ENCODE measurements around the gene ZC3H14.

ZC3H14 gene

DNA sequence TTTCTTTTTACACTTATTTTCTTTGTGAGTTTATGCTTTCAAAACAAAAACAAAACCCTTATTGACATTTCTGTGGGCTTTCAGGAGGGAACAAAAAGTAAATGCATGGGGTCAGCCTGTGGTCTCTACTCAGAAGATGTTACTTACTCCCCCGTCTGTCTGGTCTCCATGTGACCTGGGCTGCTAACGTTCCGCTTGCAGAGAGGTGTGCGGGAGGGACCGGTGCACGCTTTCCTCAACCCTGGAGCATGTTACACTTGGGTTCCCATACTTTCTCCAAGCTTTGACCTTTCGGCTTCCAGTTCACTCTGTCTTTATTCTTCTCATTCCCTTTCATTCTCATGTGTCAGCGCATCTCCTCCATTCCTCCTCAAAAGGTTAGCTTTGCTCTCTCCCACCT is 36.5 kb downstream of the ZC3H14 start:
- Histone ChIP-seq H4K20me1 (ENCODE audit: insufficient read depth, low read length) (no peaks in the 10 kb centered on the region), H3K4me3 (ENCODE audit: low read depth in 1 of 2, low read length in 2 of 2) (no peak overlapping the region), H3K9me3 (ENCODE audit: insufficient read depth, low read length, severe bottlenecking) (no peaks in the 10 kb centered on the region), H3K4me2 (ENCODE audit: insufficient read depth, low read length) (no peak overlapping the region), H3K79me2 (ENCODE audit: insufficient read depth, low read length) (no peaks in the 10 kb centered on the region), H3K9ac (ENCODE audit: low read depth, low read length) (no peak overlapping the region), H3K4me1 (ENCODE audit: insufficient read depth, low read length) (no peaks in the 10 kb centered on the region), H3K36me3 (ENCODE audit: insufficient read depth, low read length) (peaks cover 97% of the 10 kb centered on the region), H3K27me3 (ENCODE audit: insufficient read depth, low read length, poor library complexity) (no peaks in the 10 kb centered on the region), H3K27ac (ENCODE audit: low read length) (no peak overlapping the region), H2AFZ (ENCODE audit: low read depth, low read length) (no peak overlapping the region)
- ATAC-seq (ENCODE audit: insufficient read depth, low read depth), result no peak
- DNase-seq, result no peak
- TF ChIP-seq, protein P1, sequence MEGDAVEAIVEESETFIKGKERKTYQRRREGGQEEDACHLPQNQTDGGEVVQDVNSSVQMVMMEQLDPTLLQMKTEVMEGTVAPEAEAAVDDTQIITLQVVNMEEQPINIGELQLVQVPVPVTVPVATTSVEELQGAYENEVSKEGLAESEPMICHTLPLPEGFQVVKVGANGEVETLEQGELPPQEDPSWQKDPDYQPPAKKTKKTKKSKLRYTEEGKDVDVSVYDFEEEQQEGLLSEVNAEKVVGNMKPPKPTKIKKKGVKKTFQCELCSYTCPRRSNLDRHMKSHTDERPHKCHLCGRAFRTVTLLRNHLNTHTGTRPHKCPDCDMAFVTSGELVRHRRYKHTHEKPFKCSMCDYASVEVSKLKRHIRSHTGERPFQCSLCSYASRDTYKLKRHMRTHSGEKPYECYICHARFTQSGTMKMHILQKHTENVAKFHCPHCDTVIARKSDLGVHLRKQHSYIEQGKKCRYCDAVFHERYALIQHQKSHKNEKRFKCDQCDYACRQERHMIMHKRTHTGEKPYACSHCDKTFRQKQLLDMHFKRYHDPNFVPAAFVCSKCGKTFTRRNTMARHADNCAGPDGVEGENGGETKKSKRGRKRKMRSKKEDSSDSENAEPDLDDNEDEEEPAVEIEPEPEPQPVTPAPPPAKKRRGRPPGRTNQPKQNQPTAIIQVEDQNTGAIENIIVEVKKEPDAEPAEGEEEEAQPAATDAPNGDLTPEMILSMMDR (IDR thresholded peaks at IDR 0.05; ENCODE audit: borderline replicate concordance, extremely low read depth, low read length, poor library complexity, severe bottlenecking), result no peak
- no peak for TF ChIP-seq EZH2 (IDR thresholded peaks at IDR 0.05; ENCODE audit: borderline replicate concordance, low read depth, low read length, severe bottlenecking)

DNA sequence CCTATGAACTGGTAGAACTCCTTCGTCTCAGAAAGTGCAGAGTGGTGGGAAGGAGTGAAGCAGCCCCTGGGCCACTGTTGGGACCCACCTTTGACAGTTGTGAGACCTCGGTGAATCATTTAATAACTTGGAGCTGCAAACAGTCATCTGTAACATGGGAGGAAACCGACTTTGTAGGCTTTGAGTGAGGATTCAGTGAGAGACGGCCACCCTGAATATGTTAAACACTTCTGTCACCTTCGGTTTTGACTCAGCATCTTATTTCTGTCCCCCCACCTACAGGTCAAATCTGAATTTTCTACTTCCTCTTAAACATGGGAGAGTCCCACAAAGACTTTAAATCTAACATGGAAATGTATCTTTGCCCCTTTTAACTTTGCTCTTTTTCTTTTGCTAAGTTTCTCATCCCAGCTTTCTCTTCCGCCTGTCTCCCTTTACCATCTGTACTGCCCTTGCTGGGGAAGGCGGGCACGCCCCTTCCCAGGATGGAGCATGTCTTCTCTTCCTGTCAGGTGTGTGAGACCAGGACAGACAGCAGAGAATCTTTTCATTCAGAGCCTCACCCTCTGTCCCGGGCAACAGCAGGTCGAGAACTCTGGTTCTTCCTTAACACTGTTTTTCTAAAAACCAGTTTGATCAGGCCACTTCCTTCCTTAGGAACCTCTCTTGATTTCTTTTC is 37.1 kb downstream of the ZC3H14 start:
- ATAC-seq (ENCODE audit: insufficient read depth, low read depth), result no peak
- TF ChIP-seq, protein P1 (IDR thresholded peaks at IDR 0.05; ENCODE audit: borderline replicate concordance, extremely low read depth, low read length, poor library complexity, severe bottlenecking), result no peak
- TF ChIP-seq EZH2 (IDR thresholded peaks at IDR 0.05; ENCODE audit: borderline replicate concordance, low read depth, low read length, severe bottlenecking), result no peak
- no peak overlapping the region for H3K27ac ChIP-seq (ENCODE audit: low read length)

DNA sequence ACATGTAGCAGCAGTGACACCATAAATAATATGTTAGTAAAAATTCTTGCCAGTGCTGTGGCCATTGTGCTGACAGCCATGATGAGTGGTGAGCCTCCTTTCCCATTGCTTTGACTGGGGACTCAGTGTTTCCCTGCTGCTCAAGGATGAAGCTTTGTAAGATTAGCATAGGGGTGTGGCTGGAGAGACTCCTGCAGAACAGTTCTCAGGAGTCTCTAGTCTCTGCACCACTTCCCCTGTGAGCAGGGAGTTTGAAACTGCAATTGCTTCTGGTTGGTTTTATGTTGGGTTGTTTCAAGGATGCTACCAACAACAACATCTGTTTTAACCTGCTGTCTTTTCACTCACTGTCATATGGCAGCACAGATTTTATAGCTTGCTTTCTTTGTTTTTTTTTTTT is 41.4 kb downstream of the ZC3H14 start:
- Histone ChIP-seq H4K20me1 (ENCODE audit: insufficient read depth, low read length) (peaks cover 13% of the 10 kb centered on the region; the same call in 1 of the 2 replicates), H3K4me2 (ENCODE audit: insufficient read depth, low read length) (no peak overlapping the region), H3K9ac (ENCODE audit: low read depth, low read length) (no peak overlapping the region), H3K27me3 (ENCODE audit: insufficient read depth, low read length, poor library complexity) (no peaks in the 10 kb centered on the region), H2AFZ (ENCODE audit: low read depth, low read length) (no peak overlapping the region), H3K4me3 (ENCODE audit: low read depth in 1 of 2, low read length in 2 of 2) (no peak overlapping the region), H3K36me3 (ENCODE audit: insufficient read depth, low read length) (peaks cover 98% of the 10 kb centered on the region), H3K4me1 (ENCODE audit: insufficient read depth, low read length) (no peaks in the 10 kb centered on the region), H3K79me2 (ENCODE audit: insufficient read depth, low read length) (no peaks in the 10 kb centered on the region), H3K27ac (ENCODE audit: low read length) (no peak overlapping the region), H3K9me3 (ENCODE audit: insufficient read depth, low read length, severe bottlenecking) (no peaks in the 10 kb centered on the region)
- TF ChIP-seq, protein P1 (IDR thresholded peaks at IDR 0.05; ENCODE audit: borderline replicate concordance, extremely low read depth, low read length, poor library complexity, severe bottlenecking), result no peak
- TF ChIP-seq EZH2 (IDR thresholded peaks at IDR 0.05; ENCODE audit: borderline replicate concordance, low read depth, low read length, severe bottlenecking), result no peak
- no peak for DNase-seq
- ATAC-seq (ENCODE audit: insufficient read depth, low read depth), result no peak

More for the DNA sequence above, 37.1 kb downstream of the ZC3H14 start:
- H3K4me3 ChIP-seq (ENCODE audit: low read depth in 1 of 2, low read length in 2 of 2), result no peak overlapping the region
- H3K36me3 ChIP-seq (ENCODE audit: insufficient read depth, low read length), result peaks cover 98% of the 10 kb centered on the region
- no peak overlapping the region for H2AFZ ChIP-seq (ENCODE audit: low read depth, low read length)
- H3K9ac ChIP-seq (ENCODE audit: low read depth, low read length), result no peak overlapping the region
- no peak for DNase-seq
- H3K4me1 ChIP-seq (ENCODE audit: insufficient read depth, low read length), result no peaks in the 10 kb centered on the region
- no peaks in the 10 kb centered on the region for H4K20me1 ChIP-seq (ENCODE audit: insufficient read depth, low read length)
- no peaks in the 10 kb centered on the region for H3K27me3 ChIP-seq (ENCODE audit: insufficient read depth, low read length, poor library complexity)
- no peaks in the 10 kb centered on the region for H3K79me2 ChIP-seq (ENCODE audit: insufficient read depth, low read length)
- no peak overlapping the region for H3K4me2 ChIP-seq (ENCODE audit: insufficient read depth, low read length)
- no peaks in the 10 kb centered on the region for H3K9me3 ChIP-seq (ENCODE audit: insufficient read depth, low read length, severe bottlenecking)

Data from DND-41 (cell line).